AG09309 (cell line): ENCODE measurements around the gene TMEM258.

Experiments used
- DNase-seq: peaks from one replicate; pipeline ENCODE4 v3.0.0-alpha.2; 2010; ENCODE audit warnings: low read depth
- H3K4me3 ChIP-seq: 2 replicates; pipeline ENCODE4 v1.5.1; 2011; ENCODE audit warnings: mild to moderate bottlenecking, low read depth, low read length, moderate library complexity; ENCODE audit not compliant: control insufficient read depth
- CTCF ChIP-seq: IDR thresholded peaks from 2 replicates; pipeline ENCODE4 v1.5.1; 2011; ENCODE audit warnings: mild to moderate bottlenecking, low read depth, low read length, inconsistent platforms; ENCODE audit not compliant: insufficient read depth, control insufficient read depth; ENCODE audit errors: missing control alignments

Gene TMEM258

GRCh38 chr11:61773356-61773755, 19.0 kb downstream of the TMEM258 start:
- no peak for DNase-seq
- no peak for TF ChIP-seq CTCF
- no peak overlapping the region for H3K4me3 ChIP-seq

GRCh38 chr11:61771985-61772455, 20.4 kb downstream of the TMEM258 start:
- no peak overlapping the region for H3K4me3 ChIP-seq
- no peak for DNase-seq
- no peak for TF ChIP-seq CTCF

- no peak for DNase-seq
- no peak for TF ChIP-seq CTCF
- no peak overlapping the region for H3K4me3 ChIP-seq
These were observed 21.1 kb downstream of the TMEM258 start for GRCh38 chr11:61771195-61771894.

- H3K4me3 ChIP-seq, result no peak overlapping the region
- TF ChIP-seq CTCF, result no peak
- DNase-seq, result no peak
These were observed 22.3 kb downstream of the TMEM258 start for GRCh38 chr11:61769946-61770683.

GRCh38 chr11:61769169-61769920, 23.1 kb downstream of the TMEM258 start:
- no peak for DNase-seq
- H3K4me3 ChIP-seq, result no peak overlapping the region
- peak; percentile 13 for TF ChIP-seq CTCF

- no peak for DNase-seq
- no peak overlapping the region for H3K4me3 ChIP-seq
- no peak for TF ChIP-seq CTCF
These were observed 23.9 kb downstream of the TMEM258 start for GRCh38 chr11:61768376-61769076.
